GM12878 (cell line): ENCODE measurements around the gene IL15. TPM values are rescaled to one million over a fixed set of nuclear protein-coding genes. Genes with fewer than 3 reads are reported as not detected.

Source experiments
- ATAC-seq: fragments of 200-7000 bp; cut with Tn5 transposase; 3 replicates; pipeline ENCODE4 v1.9.1; 2020; ENCODE audit warnings: mild to moderate bottlenecking, moderate library complexity
- BruUV-seq: library from RNA; stranded (reverse); fragments of 400-500 nt; replicated peaks from 2 replicates; lab custom pipeline; 2021; lab: Mats Ljungman, UMichigan
- CTCF ChIA-PET: fragments of 300-600 bp; sonication (Branson Sonifier 250); formaldehyde crosslinking; extraction: SDS; loops from one replicate; lab custom pipeline; 2021; ENCODE audit warnings: inconsistent platforms; lab: Yijun Ruan, JAX
- POLR2A ChIA-PET: fragments of 350-600 bp; formaldehyde crosslinking; extraction: SDS; loops from one replicate; lab custom pipeline; 2021; ENCODE audit warnings: inconsistent platforms; lab: Charles Lee
- RAD21 ChIA-PET: fragments of 300-600 bp; sonication (Branson Sonifier 250); formaldehyde crosslinking; loops from one replicate; lab custom pipeline; 2023; ENCODE audit warnings: antibody characterized with exemption; ENCODE audit not compliant: unreplicated experiment; lab: Charles Lee
- SMC1A ChIA-PET: fragments of 300-600 bp; sonication (Branson Sonifier 250); formaldehyde crosslinking; loops from one replicate; lab custom pipeline; 2023; ENCODE audit not compliant: unreplicated experiment, uncharacterized antibody; lab: Charles Lee
- DNase-seq: peaks from one replicate; pipeline ENCODE4 v3.0.0-alpha.2; 2011; ENCODE audit warnings: low read depth, low spot score
- FAIRE-seq: peaks from 3 replicates; lab custom pipeline; 2011; peaks lifted over from hg19 to GRCh38; lab: Jason Lieb, UNC
- H2AFZ ChIP-seq: 2 replicates; pipeline ENCODE4 v1.6.0; 2011; ENCODE audit warnings: low read depth, low read length, control low read depth; ENCODE audit not compliant: control insufficient read depth
- H3K27ac ChIP-seq: 2 replicates; pipeline ENCODE4 v1.5.1; 2011; ENCODE audit warnings: control low read depth; ENCODE audit not compliant: control insufficient read depth, insufficient read depth
- H3K27me3 ChIP-seq, 2 experiments: replicated peaks in 1 of 2; 2 replicates each; pipeline versions ENCODE4 v1.6.0 to v1.6.1; 2011; ENCODE audit warnings: low read length in 1 of 2; ENCODE audit not compliant: control insufficient read depth in 2 of 2, insufficient read depth in 2 of 2
- H3K36me3 ChIP-seq, 2 experiments: 2 replicates each; pipeline ENCODE4 v1.5.1; 2011; ENCODE audit warnings: low read length in 1 of 2; ENCODE audit not compliant: control insufficient read depth in 2 of 2, insufficient read depth in 2 of 2
- H3K4me1 ChIP-seq: 2 replicates; pipeline ENCODE4 v1.6.1; 2011; ENCODE audit warnings: mild to moderate bottlenecking, low read length, moderate library complexity, mixed read lengths; ENCODE audit not compliant: control insufficient read depth, insufficient read depth
- H3K4me2 ChIP-seq: 2 replicates; pipeline ENCODE4 v1.6.0; 2011; ENCODE audit warnings: control low read depth; ENCODE audit not compliant: control insufficient read depth, insufficient read depth
- H3K4me3 ChIP-seq: fragments of 200-600 bp; sonication (generic); 2 replicates; pipeline ENCODE4 v1.5.1; 2016
- H3K79me2 ChIP-seq: 2 replicates; pipeline ENCODE4 v1.6.0; 2011; ENCODE audit warnings: low read length; ENCODE audit not compliant: control insufficient read depth, insufficient read depth
- H3K9ac ChIP-seq: 2 replicates; pipeline ENCODE4 v1.8.0; 2011; ENCODE audit warnings: low read length, control low read depth, mixed read lengths; ENCODE audit not compliant: control insufficient read depth, insufficient read depth
- H3K9me3 ChIP-seq: replicated peaks from 3 replicates; pipeline ENCODE4 v1.5.1; 2011; ENCODE audit warnings: mild to moderate bottlenecking, low read length; ENCODE audit not compliant: control insufficient read depth, insufficient read depth
- H4K20me1 ChIP-seq: 2 replicates; pipeline ENCODE4 v1.6.0; 2011; ENCODE audit not compliant: control insufficient read depth, insufficient read depth
- ATF7 ChIP-seq: fragments of 450-650 bp; IDR thresholded peaks from 2 replicates; pipeline ENCODE4 v1.6.1; 2016; ENCODE audit warnings: low read depth, mild to moderate bottlenecking
- BMI1 ChIP-seq: fragments of 450-650 bp; IDR thresholded peaks from 2 replicates; pipeline ENCODE4 v1.6.1; 2016; ENCODE audit warnings: mild to moderate bottlenecking, moderate library complexity, borderline replicate concordance
- CEBPZ ChIP-seq: fragments of 150-350 bp; IDR thresholded peaks from 2 replicates; pipeline ENCODE4 v1.6.1; 2016; ENCODE audit warnings: low read depth, low read length
- ESRRA ChIP-seq: IDR thresholded peaks from 2 replicates; pipeline ENCODE4 v1.6.1; 2012; ENCODE audit warnings: mild to moderate bottlenecking, low read length, improper control_type of control experiment
- FOXK2 ChIP-seq: fragments of 450-650 bp; IDR thresholded peaks from 2 replicates; pipeline ENCODE4 v1.6.1; 2017; ENCODE audit warnings: mild to moderate bottlenecking, moderate library complexity
- GATAD2B ChIP-seq: fragments of 450-650 bp; conservative IDR thresholded peaks from 2 replicates; pipeline ENCODE4 v1.6.1; 2017; ENCODE audit warnings: low read depth, mild to moderate bottlenecking, moderate library complexity
- IKZF1 ChIP-seq: fragments of 450-650 bp; conservative IDR thresholded peaks from 2 replicates; pipeline ENCODE4 v1.6.1; 2017; ENCODE audit warnings: antibody characterized with exemption, mild to moderate bottlenecking
- KLF5 ChIP-seq: fragments of 450-650 bp; IDR thresholded peaks from 2 replicates; pipeline ENCODE4 v1.6.1; 2014; ENCODE audit warnings: mild to moderate bottlenecking; ENCODE audit not compliant: partially characterized antibody
- MAX ChIP-seq: IDR thresholded peaks from 2 replicates; pipeline ENCODE4 v1.6.1; 2012; ENCODE audit warnings: low read depth, low read length, improper control_type of control experiment
- MTA3 ChIP-seq: IDR thresholded peaks from 2 replicates; pipeline ENCODE4 v1.6.1; 2012; ENCODE audit warnings: low read length, inconsistent platforms, borderline replicate concordance
- MYB ChIP-seq: fragments of 150-350 bp; IDR thresholded peaks from 2 replicates; pipeline ENCODE4 v1.6.1; 2014; ENCODE audit warnings: mild to moderate bottlenecking, low read depth, low read length, borderline replicate concordance
- NRF1 ChIP-seq: conservative IDR thresholded peaks from 2 replicates; pipeline ENCODE4 v1.6.1; 2011; ENCODE audit warnings: mild to moderate bottlenecking, low read depth, low read length, improper control_type of control experiment
- RB1 ChIP-seq: fragments of 450-650 bp; formaldehyde crosslinking; IDR thresholded peaks from 2 replicates; pipeline ENCODE4 v1.6.1; 2017; ENCODE audit warnings: mild to moderate bottlenecking, borderline replicate concordance
- SIN3A ChIP-seq: IDR thresholded peaks from 2 replicates; pipeline ENCODE4 v1.6.1; 2012; ENCODE audit warnings: low read depth, low read length, improper control_type of control experiment
- SPI1 ChIP-seq: IDR thresholded peaks from 2 replicates; pipeline ENCODE4 v1.6.1; 2011; ENCODE audit warnings: low read depth, mild to moderate bottlenecking, low read length, moderate library complexity, borderline replicate concordance; ENCODE audit not compliant: insufficient read depth
- SRF ChIP-seq, 2 experiments: IDR thresholded peaks; 2 replicates each; pipeline ENCODE4 v1.6.1; 2011; ENCODE audit warnings: low read depth in 2 of 2, low read length in 2 of 2, mild to moderate bottlenecking in 1 of 2, moderate library complexity in 1 of 2
- STAT1 ChIP-seq: fragments of 450-650 bp; conservative IDR thresholded peaks from 2 replicates; pipeline ENCODE4 v1.6.1; 2014; ENCODE audit warnings: antibody characterized with exemption, mild to moderate bottlenecking
- ZNF24 ChIP-seq: fragments of 450-650 bp; IDR thresholded peaks from 2 replicates; pipeline ENCODE4 v1.6.1; 2017; ENCODE audit warnings: antibody characterized with exemption, mild to moderate bottlenecking
- WGBS: methylation state at CpG from one replicate; pipeline ENCODE4 v1.1.6; 2016; ENCODE audit warnings: low lambda C conversion rate; ENCODE audit not compliant: insufficient replicate concordance, insufficient coverage; ENCODE audit errors: missing lambda C conversion rate; 5-methylcytosine and 5-hydroxymethylcytosine counted together
- in situ Hi-C: fragments of 300-500 bp; cut with MboI; formaldehyde crosslinking; loops from 9 replicates; pipeline ENCODE4 v1.14.3; 2018; ENCODE audit warnings: mixed read lengths
- intact Hi-C: fragments of 100-400 bp; cut with micrococcal nuclease; formaldehyde crosslinking; loops from one replicate; pipeline ENCODE4 v1.14.2; 2022; ENCODE audit not compliant: unreplicated experiment
- polyA plus RNA-seq, 11 experiments: library from polyadenylated mRNA; depleted of rRNA in 4 of 11; unstranded in 6 of 11; stranded (reverse) in 5 of 11; fragments of >200 nt; fragmentation: Nextera tagmentation in 4 of 11; fragmentation: Illumina TruSeq in 1 of 11; extraction: Ambion mirVana in 4 of 11; extraction: Trizol in 1 of 11; gene quantifications; 1 replicate in 1 of 11; 2 replicates in 10 of 11; pipeline versions ENCODE4 v1.2.1 to v1.2.3, GENCODE V29; 2011 to 2016; ENCODE audit warnings: inconsistent platforms in 2 of 11, missing spikeins in 2 of 11, low read depth in 1 of 11
- total RNA-seq, 4 experiments: library from RNA; depleted of rRNA in 3 of 4; stranded (reverse); fragments of >200 nt in 3 of 4; fragmentation: Illumina TruSeq in 1 of 4; extraction: Trizol in 1 of 4; gene quantifications; 2 replicates each; pipeline versions ENCODE4 v1.2.1 to v1.2.3, GENCODE V29; 2013 to 2021
- TF ChIP-seq, protein P1 (sequence below), 3 experiments: IDR thresholded peaks in 2 of 3; conservative IDR thresholded peaks in 1 of 3; 2 replicates each; pipeline ENCODE4 v1.5.1; 2011; ENCODE audit warnings: low read depth in 3 of 3, low read length in 3 of 3, mild to moderate bottlenecking in 3 of 3, control low read depth in 2 of 3, moderate library complexity in 2 of 3, inconsistent platforms in 1 of 3, mixed read lengths in 1 of 3; ENCODE audit not compliant: control insufficient read depth in 2 of 3, insufficient read depth in 1 of 3; ENCODE audit errors: extremely low read depth in 1 of 3

The IL15 gene
- total and polyA plus RNA-seq, 10 of the 15 experiments (the other 5 are each of a cell fraction or from before 2014, with no cell fraction given) = 6.0 to 11.4 (median 8.2) TPM

DNA sequence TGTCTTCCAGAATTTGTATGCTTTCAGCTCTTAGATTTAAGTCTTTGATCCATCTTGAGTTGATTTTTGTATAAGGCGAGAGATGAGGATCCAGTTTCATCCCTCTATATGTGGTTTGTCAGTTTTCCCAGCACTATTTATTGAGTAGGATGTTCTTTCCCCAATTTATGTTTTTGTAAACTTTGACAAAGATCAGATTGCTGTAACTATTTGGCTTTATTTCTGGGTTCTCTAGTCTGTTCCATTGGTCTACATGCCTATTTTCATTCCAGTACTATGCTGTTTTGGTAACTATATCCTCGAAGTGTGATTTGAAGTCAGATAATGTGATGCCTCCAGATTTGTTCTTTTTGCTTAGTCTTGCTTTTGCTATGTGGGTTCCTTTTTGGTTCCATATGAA is 60.7 kb downstream of the IL15 start:
- in situ Hi-C loops (no loop called here), intact Hi-C loops (no loop called here)
- no peaks in the 10 kb centered on the region for H3K27me3 ChIP-seq
- no peaks in the 10 kb centered on the region for H4K20me1 ChIP-seq
- no peak overlapping the region for H3K4me3 ChIP-seq
- H3K36me3 ChIP-seq = no peaks in the 10 kb centered on the region
- no peak for ATAC-seq
- TF ChIP-seq NRF1 (no peak), RB1 (no peak), MTA3 (no peak), MYB (no peak), SRF (IDR thresholded peaks at IDR 0.05; ENCODE audit: low read depth in 2 of 2, low read length in 2 of 2) (no peak), MAX (no peak), SPI1 (no peak), BMI1 (no peak), STAT1 (no peak), CEBPZ (no peak), ATF7 (no peak), SIN3A (no peak), KLF5 (no peak), IKZF1 (no peak), ESRRA (no peak), FOXK2 (no peak), GATAD2B (no peak), ZNF24 (no peak)
- TF ChIP-seq, protein P1, sequence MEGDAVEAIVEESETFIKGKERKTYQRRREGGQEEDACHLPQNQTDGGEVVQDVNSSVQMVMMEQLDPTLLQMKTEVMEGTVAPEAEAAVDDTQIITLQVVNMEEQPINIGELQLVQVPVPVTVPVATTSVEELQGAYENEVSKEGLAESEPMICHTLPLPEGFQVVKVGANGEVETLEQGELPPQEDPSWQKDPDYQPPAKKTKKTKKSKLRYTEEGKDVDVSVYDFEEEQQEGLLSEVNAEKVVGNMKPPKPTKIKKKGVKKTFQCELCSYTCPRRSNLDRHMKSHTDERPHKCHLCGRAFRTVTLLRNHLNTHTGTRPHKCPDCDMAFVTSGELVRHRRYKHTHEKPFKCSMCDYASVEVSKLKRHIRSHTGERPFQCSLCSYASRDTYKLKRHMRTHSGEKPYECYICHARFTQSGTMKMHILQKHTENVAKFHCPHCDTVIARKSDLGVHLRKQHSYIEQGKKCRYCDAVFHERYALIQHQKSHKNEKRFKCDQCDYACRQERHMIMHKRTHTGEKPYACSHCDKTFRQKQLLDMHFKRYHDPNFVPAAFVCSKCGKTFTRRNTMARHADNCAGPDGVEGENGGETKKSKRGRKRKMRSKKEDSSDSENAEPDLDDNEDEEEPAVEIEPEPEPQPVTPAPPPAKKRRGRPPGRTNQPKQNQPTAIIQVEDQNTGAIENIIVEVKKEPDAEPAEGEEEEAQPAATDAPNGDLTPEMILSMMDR (IDR thresholded peaks at IDR 0.05 in 2 of 3, conservative IDR thresholded peaks at IDR 0.05 in 1 of 3; ENCODE audit: control insufficient read depth in 2 of 3, extremely low read depth in 1 of 3, insufficient read depth in 1 of 3, low read depth in 3 of 3, low read length in 3 of 3) = no peak
- TF ChIP-seq, all 136 proteins: peak for 0
- no peak for DNase-seq
- no peak overlapping the region for H3K4me2 ChIP-seq
- RAD21 ChIA-PET = no interaction called here
- BruUV-seq = no TSS peak
- WGBS = 47% methylated on average over 2 of the region's 2 CpGs
- CTCF ChIA-PET = interaction anchor here (1.5 kb wide), 1 partner anchor 15 kb away, joined by 5 read pairs; no protein-coding TSS in a partner anchor
- peaks cover 2% of the 10 kb centered on the region; the same call in 1 of the 2 replicates for H3K79me2 ChIP-seq
- no peak overlapping the region for H3K27ac ChIP-seq
- POLR2A ChIA-PET = no interaction called here
- no peak overlapping the region for H2AFZ ChIP-seq
- no peaks in the 10 kb centered on the region for H3K4me1 ChIP-seq
- SMC1A ChIA-PET = interaction anchor here (1.1 kb wide), 1 partner anchor 390 kb away, joined by 3 read pairs; no protein-coding TSS in a partner anchor
- H3K9me3 ChIP-seq = peaks cover 5% of the 10 kb centered on the region; the same call in 1 of the 3 replicates
- no peak overlapping the region for H3K9ac ChIP-seq
- no peak for FAIRE-seq
